ENCODE results near the gene GMDS. TPM values are rescaled to one million over a fixed set of nuclear protein-coding genes. Genes with fewer than 3 reads are reported as not detected.
A peak's percentile ranks its signal among the peaks of the same experiment; 100 is the strongest.

The GMDS gene
- total RNA-seq, 1 experiment from 2014 or later = 35.0 TPM

DNA sequence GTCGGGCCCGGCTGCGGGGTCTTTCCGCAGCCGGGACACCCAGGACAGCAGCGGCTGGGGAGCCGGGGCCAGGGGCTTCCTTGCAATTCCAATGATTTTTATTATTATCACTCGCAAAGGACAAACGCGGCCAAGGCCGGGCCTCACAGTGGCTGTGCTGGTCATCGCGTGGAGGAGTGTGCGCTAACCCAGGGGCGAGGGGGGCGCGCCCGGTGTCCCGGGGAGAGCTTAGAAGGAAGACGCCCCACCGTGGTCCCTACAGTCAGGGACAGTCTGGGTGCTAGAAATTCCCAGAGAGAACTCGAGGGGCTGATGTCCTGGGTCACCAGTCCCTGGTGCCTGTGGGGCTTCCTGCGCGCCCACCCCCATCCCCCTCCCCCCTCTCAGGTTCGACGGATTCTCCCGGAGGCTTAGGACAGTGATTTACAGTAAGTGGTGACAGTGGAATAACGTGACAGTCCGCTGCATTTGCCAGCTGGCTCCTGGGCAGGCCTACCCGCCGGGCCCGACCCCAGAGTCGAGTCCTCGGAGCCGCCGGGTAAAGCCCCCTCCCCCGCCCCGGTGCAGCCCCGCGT, 626.2 kb downstream of the GMDS start (continued):
- TF ChIP-seq, protein P1, sequence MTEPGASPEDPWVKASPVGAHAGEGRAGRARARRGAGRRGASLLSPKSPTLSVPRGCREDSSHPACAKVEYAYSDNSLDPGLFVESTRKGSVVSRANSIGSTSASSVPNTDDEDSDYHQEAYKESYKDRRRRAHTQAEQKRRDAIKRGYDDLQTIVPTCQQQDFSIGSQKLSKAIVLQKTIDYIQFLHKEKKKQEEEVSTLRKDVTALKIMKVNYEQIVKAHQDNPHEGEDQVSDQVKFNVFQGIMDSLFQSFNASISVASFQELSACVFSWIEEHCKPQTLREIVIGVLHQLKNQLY (CRISPR knock-in tag; IDR thresholded peaks at IDR 0.05) = no peak
- no peak for TF ChIP-seq ZNF423 (CRISPR knock-in tag; IDR thresholded peaks at IDR 0.05)

DNA sequence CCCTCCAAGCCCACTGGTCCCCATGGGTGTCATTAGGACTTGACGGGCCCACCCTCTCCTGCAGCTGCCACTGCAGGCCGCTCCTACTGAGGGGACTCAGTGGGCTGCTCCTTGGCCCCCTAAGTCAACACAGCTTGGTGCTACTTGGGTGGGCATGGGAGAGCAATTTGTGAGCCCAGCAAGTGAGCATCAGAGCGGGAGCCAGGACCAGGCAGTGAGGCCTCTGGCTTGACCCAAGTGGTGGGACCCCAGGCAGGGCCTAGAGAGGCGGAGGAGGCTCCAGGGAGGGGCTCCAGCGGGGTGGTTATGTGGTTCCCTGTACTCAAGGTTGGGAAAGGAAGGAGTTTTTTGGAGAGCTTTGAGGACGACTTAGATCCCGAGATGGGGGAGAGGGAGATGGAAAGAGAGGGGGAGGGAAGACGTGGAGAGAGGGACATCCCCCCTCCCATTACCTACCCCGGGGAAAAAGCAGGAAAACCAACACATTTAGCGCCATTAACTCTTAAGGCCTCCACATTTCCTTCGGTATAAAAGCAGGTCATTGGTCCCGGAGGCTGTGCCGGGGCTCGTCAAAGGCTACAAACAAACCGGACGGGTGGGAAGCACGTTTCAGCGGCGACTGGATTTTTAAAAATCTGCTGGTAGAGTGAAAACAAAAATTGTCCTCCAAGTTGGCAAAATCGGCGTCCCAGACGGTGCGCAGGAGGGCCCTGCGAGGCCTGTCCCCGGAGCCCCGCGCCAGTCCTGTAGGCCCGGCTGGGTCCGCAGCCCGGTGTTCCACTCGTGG, 626.9 kb downstream of the GMDS start:
- no peaks in the 10 kb centered on the region for H3K9me3 Mint-ChIP-seq
- no peak for DNase-seq (ENCODE audit: low spot score)
- TF ChIP-seq ZNF121 (CRISPR knock-in tag; IDR thresholded peaks at IDR 0.05) = 0 out of 2 replicates have a peak, but pooled peaks have one; percentile 42
- TF ChIP-seq PRRX2 (CRISPR knock-in tag; IDR thresholded peaks at IDR 0.05) = no peak
- H3K36me3 Mint-ChIP-seq = no peaks in the 10 kb centered on the region
- peak overlapping the region; percentile 29; the same call in 1 of the 2 replicates for H3K4me3 Mint-ChIP-seq
- peaks cover 97% of the 10 kb centered on the region for H3K27me3 Mint-ChIP-seq (ENCODE audit: low read depth)
- CTCF ChIA-PET = interaction anchor here (0.6 to 5.8 kb wide), 4 partner anchors 8 to 68 kb away, joined by 3 to 30 read pairs (median 4); partner anchors contain the start of gene FOXC1
- H3K27ac Mint-ChIP-seq = no peak overlapping the region
- no peak for ATAC-seq
- H3K4me1 Mint-ChIP-seq = peaks cover 38% of the 10 kb centered on the region
- POLR2A ChIA-PET = no interaction called here

DNA sequence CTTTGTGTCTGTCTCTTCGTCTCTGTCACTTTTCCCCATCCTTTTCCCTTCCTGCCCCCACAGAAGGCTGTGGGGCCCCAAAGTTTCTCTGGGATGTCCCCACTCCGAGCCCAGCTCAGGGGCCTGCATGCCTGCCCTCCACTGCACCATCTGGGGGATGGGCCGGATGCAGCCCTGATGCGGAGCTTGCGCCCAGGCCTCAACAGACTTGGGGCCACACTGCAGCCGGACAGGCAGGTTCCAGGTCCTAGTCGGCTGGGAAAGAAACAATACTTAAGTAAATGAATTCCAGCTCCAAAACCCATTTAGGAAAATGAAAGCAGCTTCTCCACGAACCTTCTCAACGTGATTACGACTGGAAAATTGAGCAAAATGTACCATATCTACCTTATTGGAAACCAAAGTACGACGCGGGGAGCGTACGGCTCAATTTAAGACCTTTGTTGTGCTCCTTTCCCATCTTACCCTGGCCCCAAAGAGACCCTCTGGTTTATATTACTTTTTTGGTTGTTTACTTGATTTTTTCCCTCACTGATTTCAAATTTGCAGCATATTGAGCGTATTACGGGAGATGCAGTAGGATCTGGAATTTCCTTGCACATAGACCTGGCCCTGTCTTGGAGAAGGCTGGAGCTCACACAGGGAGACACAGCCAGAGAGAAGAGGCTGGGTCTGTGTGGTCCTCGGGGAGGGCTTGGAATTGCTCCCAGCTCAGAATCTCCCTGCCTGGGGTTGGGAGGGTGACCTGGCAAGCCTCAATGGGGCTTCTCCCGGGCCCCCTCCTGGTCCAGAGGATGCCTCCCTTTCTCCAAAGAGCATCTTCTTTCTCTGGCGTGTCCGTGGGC, 627.7 kb downstream of the GMDS start:
- TF ChIP-seq FOXK1 (CRISPR knock-in tag; IDR thresholded peaks at IDR 0.05) (no peak), GRHL2 (CRISPR knock-in tag; IDR thresholded peaks at IDR 0.05; ENCODE audit: insufficient replicate concordance, severe bottlenecking) (no peak)
- TF ChIP-seq, protein P2, sequence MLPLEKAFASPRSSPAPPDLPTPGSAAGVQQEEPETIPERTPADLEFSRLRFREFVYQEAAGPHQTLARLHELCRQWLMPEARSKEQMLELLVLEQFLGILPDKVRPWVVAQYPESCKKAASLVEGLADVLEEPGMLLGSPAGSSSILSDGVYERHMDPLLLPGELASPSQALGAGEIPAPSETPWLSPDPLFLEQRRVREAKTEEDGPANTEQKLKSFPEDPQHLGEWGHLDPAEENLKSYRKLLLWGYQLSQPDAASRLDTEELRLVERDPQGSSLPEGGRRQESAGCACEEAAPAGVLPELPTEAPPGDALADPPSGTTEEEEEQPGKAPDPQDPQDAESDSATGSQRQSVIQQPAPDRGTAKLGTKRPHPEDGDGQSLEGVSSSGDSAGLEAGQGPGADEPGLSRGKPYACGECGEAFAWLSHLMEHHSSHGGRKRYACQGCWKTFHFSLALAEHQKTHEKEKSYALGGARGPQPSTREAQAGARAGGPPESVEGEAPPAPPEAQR (CRISPR knock-in tag; IDR thresholded peaks at IDR 0.05) = no peak
- TF ChIP-seq, protein P3, sequence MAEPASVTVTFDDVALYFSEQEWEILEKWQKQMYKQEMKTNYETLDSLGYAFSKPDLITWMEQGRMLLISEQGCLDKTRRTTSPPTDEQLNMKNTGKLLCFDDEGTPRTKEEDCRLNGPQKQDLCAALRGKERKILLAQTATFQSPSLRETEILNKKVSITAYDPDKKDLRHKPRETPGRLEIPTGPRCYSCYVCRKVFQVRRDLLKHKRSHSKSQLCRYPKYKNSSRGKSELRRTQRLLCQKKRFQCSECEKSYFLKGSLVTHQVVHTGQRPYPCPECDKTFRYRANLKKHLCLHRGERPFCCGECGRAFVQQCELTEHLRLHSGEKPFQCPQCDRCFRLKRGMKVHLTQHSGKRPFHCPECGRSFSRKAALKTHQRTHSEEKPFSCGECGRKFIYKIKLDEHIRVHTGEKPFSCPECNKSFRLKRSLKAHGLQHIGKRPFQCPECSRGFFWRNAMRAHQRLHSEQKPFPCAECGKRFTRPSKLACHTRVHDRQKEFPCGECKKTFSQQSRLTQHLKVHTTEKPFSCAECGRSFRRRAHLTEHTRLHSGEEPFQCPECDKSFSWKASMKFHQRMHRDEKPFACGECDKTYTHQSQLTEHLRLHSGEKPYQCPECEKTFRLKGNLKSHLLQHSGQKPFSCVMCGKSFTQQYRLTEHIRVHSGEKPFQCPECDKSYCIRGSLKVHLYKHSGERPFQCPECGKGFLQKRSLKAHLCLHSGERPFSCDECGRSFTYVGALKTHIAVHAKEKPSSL (CRISPR knock-in tag; conservative IDR thresholded peaks at IDR 0.05) = no peak
- no peak for DNase-seq (ENCODE audit: low spot score)
- no peak overlapping the region for H3K27ac Mint-ChIP-seq
- H3K4me3 Mint-ChIP-seq = no peak overlapping the region
- peaks cover 97% of the 10 kb centered on the region for H3K27me3 Mint-ChIP-seq (ENCODE audit: low read depth)
- H3K9me3 Mint-ChIP-seq = no peaks in the 10 kb centered on the region
- no peak for ATAC-seq
- no peaks in the 10 kb centered on the region for H3K36me3 Mint-ChIP-seq
- ChIA-PET CTCF (interaction anchor here (1.1 to 5.8 kb wide), 3 partner anchors 11 to 541 kb away, joined by 3 to 30 read pairs (median 5); no protein-coding TSS in a partner anchor), POLR2A (no interaction called here)
- H3K4me1 Mint-ChIP-seq = peaks cover 38% of the 10 kb centered on the region

DNA sequence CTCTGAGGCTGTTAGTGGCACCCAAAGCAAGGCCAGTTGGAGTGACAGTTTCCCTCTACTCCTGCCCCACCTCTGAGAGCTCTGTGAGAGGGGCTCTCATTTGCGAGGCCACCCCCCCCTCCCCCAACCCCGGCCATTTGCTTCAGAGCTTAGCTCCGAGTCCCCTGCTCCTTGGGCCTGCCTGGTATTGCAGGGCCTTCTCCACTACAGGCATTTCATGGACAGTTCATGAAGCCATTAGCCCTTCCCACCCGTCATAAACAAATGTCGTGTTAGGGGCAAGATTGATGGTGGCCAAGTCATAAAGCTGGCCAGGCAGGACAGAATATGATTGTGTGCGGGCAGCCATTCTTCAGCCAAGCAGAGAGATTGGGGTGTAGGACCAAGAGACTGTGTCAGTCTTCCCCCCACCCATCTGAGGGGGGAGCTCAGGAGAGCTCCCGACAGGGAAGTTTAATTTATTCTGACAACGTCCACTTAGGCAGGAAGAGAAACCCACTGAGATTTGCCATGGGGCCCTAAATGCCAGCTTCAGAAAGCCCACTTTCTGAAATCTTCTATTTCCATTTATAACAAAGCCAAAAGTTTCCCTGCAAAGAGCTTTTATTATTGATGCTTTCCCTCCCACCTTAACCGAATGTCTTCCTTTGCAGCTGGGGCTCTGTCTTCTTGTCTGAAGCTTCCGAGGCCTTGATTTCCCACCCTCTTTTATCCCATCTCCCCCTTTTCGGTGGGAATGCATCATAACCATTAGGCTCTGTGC, 628.5 kb downstream of the GMDS start:
- CTCF ChIA-PET = interaction anchor here (0.6 to 5.8 kb wide), 4 partner anchors 10 to 1945 kb away, joined by 3 to 30 read pairs (median 5); no protein-coding TSS in a partner anchor

More for the DNA sequence above, 628.5 kb downstream of the GMDS start:
- DNase-seq (ENCODE audit: low spot score) = no peak
- no peak overlapping the region for H3K4me3 Mint-ChIP-seq
- TF ChIP-seq, protein P4, sequence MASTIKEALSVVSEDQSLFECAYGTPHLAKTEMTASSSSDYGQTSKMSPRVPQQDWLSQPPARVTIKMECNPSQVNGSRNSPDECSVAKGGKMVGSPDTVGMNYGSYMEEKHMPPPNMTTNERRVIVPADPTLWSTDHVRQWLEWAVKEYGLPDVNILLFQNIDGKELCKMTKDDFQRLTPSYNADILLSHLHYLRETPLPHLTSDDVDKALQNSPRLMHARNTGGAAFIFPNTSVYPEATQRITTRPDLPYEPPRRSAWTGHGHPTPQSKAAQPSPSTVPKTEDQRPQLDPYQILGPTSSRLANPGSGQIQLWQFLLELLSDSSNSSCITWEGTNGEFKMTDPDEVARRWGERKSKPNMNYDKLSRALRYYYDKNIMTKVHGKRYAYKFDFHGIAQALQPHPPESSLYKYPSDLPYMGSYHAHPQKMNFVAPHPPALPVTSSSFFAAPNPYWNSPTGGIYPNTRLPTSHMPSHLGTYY (CRISPR knock-in tag; IDR thresholded peaks at IDR 0.05) = no peak
- TF ChIP-seq GABPB1 (CRISPR knock-in tag; IDR thresholded peaks at IDR 0.05) (no peak), SOX15 (CRISPR knock-in tag; IDR thresholded peaks at IDR 0.05) (no peak), SMAD3 (CRISPR knock-in tag; IDR thresholded peaks at IDR 0.05; ENCODE audit: borderline replicate concordance) (no peak), ZNF263 (CRISPR knock-in tag; IDR thresholded peaks at IDR 0.05; ENCODE audit: low read depth) (no peak), TEAD1 (CRISPR knock-in tag; IDR thresholded peaks at IDR 0.05) (no peak)
- TF ChIP-seq, protein P5, sequence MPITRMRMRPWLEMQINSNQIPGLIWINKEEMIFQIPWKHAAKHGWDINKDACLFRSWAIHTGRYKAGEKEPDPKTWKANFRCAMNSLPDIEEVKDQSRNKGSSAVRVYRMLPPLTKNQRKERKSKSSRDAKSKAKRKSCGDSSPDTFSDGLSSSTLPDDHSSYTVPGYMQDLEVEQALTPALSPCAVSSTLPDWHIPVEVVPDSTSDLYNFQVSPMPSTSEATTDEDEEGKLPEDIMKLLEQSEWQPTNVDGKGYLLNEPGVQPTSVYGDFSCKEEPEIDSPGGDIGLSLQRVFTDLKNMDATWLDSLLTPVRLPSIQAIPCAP (CRISPR knock-in tag; IDR thresholded peaks at IDR 0.05) = no peak
- TF ChIP-seq, protein P6, sequence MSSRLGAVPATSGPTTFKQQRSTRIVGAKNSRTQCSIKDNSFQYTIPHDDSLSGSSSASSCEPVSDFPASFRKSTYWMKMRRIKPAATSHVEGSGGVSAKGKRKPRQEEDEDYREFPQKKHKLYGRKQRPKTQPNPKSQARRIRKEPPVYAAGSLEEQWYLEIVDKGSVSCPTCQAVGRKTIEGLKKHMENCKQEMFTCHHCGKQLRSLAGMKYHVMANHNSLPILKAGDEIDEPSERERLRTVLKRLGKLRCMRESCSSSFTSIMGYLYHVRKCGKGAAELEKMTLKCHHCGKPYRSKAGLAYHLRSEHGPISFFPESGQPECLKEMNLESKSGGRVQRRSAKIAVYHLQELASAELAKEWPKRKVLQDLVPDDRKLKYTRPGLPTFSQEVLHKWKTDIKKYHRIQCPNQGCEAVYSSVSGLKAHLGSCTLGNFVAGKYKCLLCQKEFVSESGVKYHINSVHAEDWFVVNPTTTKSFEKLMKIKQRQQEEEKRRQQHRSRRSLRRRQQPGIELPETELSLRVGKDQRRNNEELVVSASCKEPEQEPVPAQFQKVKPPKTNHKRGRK (CRISPR knock-in tag; IDR thresholded peaks at IDR 0.05; ENCODE audit: borderline replicate concordance) = no peak
- H3K36me3 Mint-ChIP-seq = no peaks in the 10 kb centered on the region
- H3K4me1 Mint-ChIP-seq = peaks cover 42% of the 10 kb centered on the region
- no peak for ATAC-seq
- POLR2A ChIA-PET = no interaction called here
- H3K27me3 Mint-ChIP-seq (ENCODE audit: low read depth) = peaks cover 97% of the 10 kb centered on the region
- H3K27ac Mint-ChIP-seq = no peak overlapping the region
- no peaks in the 10 kb centered on the region for H3K9me3 Mint-ChIP-seq

Measured in WTC11 (cell line).